Measurements from ENCODE around the gene FDXR. TPM values are rescaled to one million over a fixed set of nuclear protein-coding genes. Genes with fewer than 3 reads are reported as not detected.

Gene FDXR
- total RNA-seq, 1 experiment from 2014 or later, result 39.7 TPM

DNA sequence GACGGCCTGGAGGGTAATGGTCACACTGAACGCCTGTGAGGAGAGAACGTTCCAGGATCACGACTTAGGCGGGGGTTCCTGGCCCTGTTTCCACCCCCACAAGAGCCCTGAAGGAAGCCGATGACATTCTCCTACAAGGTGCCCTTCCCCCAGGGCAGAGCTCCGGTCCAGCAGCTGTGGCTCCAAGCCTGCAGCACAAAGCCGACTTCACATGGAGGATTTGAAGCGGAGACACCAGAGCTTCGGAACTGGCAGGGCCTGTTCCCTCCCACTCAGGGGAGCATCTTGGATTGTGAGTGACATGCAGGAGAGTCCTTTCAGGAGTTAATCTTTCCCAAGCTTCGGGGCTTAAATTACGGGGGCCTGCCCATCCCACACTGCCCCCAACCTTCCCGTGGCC lies 15.7 kb upstream of the FDXR start:
- Mint-ChIP-seq H3K36me3 (ENCODE audit: insufficient read depth in 1 of 3, low read depth in 3 of 3) (no peaks in the 10 kb centered on the region), H3K27me3 (ENCODE audit: low read depth) (peaks cover 68% of the 10 kb centered on the region), H3K4me3 (no peak overlapping the region; a peak in 2 of 5 replicates), H3K27ac (peak overlapping the region in 1 of 3 experiments; percentile 76; a peak in 1 of 7 replicates), H3K9me3 (no peaks in the 10 kb centered on the region), H3K4me1 (peaks cover 5 to 12% of the 10 kb centered on the region in 2 experiments)
- Histone ChIP-seq H3K56ac (ENCODE audit: insufficient read length, low read depth, low read length) (no peak overlapping the region), H3K14ac (ENCODE audit: insufficient read depth, low read length) (no peak overlapping the region), H2BK120ac (ENCODE audit: low read depth, low read length, poor library complexity, severe bottlenecking) (no peak overlapping the region), H2BK5ac (ENCODE audit: insufficient read length, low read length) (no peak overlapping the region), H3K27ac (ENCODE audit: insufficient read length, low read depth, low read length) (no peak overlapping the region), H2AK5ac (ENCODE audit: insufficient read length, low read length) (no peak overlapping the region), H4K5ac (ENCODE audit: insufficient read length, low read depth, low read length) (no peak overlapping the region), H3K18ac (ENCODE audit: insufficient read length, low read depth, low read length) (no peak overlapping the region), H4K8ac (replicated peaks; ENCODE audit: insufficient read length, low read depth, low read length) (no peak overlapping the region), H3K4me2 (ENCODE audit: insufficient read depth, insufficient read length, low read length) (no peak overlapping the region), H3K9me3 (ENCODE audit: control insufficient read depth, low read depth, low read length) (no peaks in the 10 kb centered on the region), H3K9ac (ENCODE audit: extremely low read depth, insufficient read length, low read length) (no peak overlapping the region), H3K23ac (ENCODE audit: insufficient read length, low read depth, low read length) (no peak overlapping the region), H4K20me1 (ENCODE audit: control insufficient read depth, insufficient read depth, insufficient read length) (no peaks in the 10 kb centered on the region), H3K79me1 (ENCODE audit: insufficient read depth, low read depth, low read length, poor library complexity, severe bottlenecking) (no peaks in the 10 kb centered on the region), H3K27me3 (ENCODE audit: insufficient read depth, low read length) (peaks cover 12% of the 10 kb centered on the region; the same call in 1 of the 2 replicates), H2AFZ (ENCODE audit: low read length) (no peak overlapping the region), H3K4me1 (ENCODE audit: insufficient read depth, low read length) (no peaks in the 10 kb centered on the region), H2BK20ac (ENCODE audit: low read depth, low read length, poor library complexity, severe bottlenecking) (no peak overlapping the region), H3K23me2 (ENCODE audit: insufficient read length, low read depth, low read length, poor library complexity, severe bottlenecking) (peaks cover 6% of the 10 kb centered on the region), H2BK15ac (ENCODE audit: low read depth, low read length) (no peak overlapping the region), H4K91ac (ENCODE audit: insufficient read length, low read depth, low read length) (no peak overlapping the region), H2BK12ac (ENCODE audit: insufficient read length, low read depth, low read length) (no peak overlapping the region), H3T11ph (ENCODE audit: low read length) (no peak overlapping the region), H3K79me2 (ENCODE audit: insufficient read depth, low read length) (no peaks in the 10 kb centered on the region), H3K4ac (ENCODE audit: low read depth, low read length) (no peak overlapping the region)
- no peak for DNase-seq
- TF ChIP-seq CTCF (conservative IDR thresholded peaks at IDR 0.05), result no peak
- WGBS (ENCODE audit: extremely low coverage, insufficient read length, low lambda C conversion rate), result no CpG with 5 or more reads among the region's 13 CpGs

All from H9 (cell line).